Right atrium auricular region (tissue), 2 donors: ENCODE data around the gene OVOL2. TPM values are rescaled to one million over a fixed set of nuclear protein-coding genes. Genes with fewer than 3 reads are reported as not detected.
"Not testable (repeated sequence)": the region's sequence is repeated elsewhere in the genome, so short reads cannot be mapped to it uniquely, and the experiment has no call there.

Experiments
- DNase-seq: peaks from one replicate; pipeline ENCODE4 v3.0.0-alpha.2; 2019; ENCODE audit warnings: low spot score
- H3K27ac ChIP-seq, 2 donors: fragments of 200-600 bp; sonication (generic); 1 replicate in 1 of 2; 2 replicates in 1 of 2; pipeline ENCODE4 v1.5.1; 2016 to 2019
- H3K27me3 ChIP-seq, 2 donors: fragments of 200-600 bp; sonication (generic); one replicate each; pipeline versions ENCODE4 v1.5.1 to v1.6.0; 2017 to 2019
- H3K36me3 ChIP-seq: fragments of 200-600 bp; sonication (generic); one replicate; pipeline ENCODE4 v1.5.1; 2016
- H3K4me1 ChIP-seq, 2 donors: fragments of 200-600 bp; sonication (generic); one replicate each; pipeline versions ENCODE4 v1.5.1 to v1.6.0; 2017 to 2019
- H3K4me3 ChIP-seq, 2 donors: fragments of 200-600 bp; sonication (generic); 1 replicate in 1 of 2; 2 replicates in 1 of 2; pipeline ENCODE4 v1.5.1; 2017 to 2019; ENCODE audit warnings: mild to moderate bottlenecking in 1 of 2, moderate library complexity in 1 of 2
- H3K9me3 ChIP-seq, 2 donors: fragments of 200-600 bp; sonication (generic); one replicate each; pipeline ENCODE4 v1.5.1; 2019
- CTCF ChIP-seq, 2 donors: fragments of 200-600 bp; sonication (generic); IDR thresholded peaks; one replicate each; pipeline ENCODE4 v1.5.1; 2019; ENCODE audit warnings: antibody characterized with exemption in 2 of 2
- total RNA-seq, 2 donors: library from RNA; depleted of rRNA; stranded (reverse); fragments of >200 nt; gene quantifications; one replicate each; pipeline ENCODE4 v1.1.0, GENCODE V29; 2016

The OVOL2 gene
- total RNA-seq, 2 donors from 2014 or later: not detected

GRCh38 chr20:18030020-18030419, 27.7 kb downstream of the OVOL2 start:
- Histone ChIP-seq H3K27me3 (no peaks in the 10 kb centered on the region), H3K4me3 (no peak overlapping the region), H3K27ac (no peak overlapping the region), H3K4me1 (no peaks in the 10 kb centered on the region), H3K36me3 (no peaks in the 10 kb centered on the region), H3K9me3 (no peaks in the 10 kb centered on the region)
- TF ChIP-seq CTCF (IDR thresholded peaks at IDR 0.05): no peak
- no peak for DNase-seq

- not testable (repeated sequence) for H3K36me3 ChIP-seq, H3K4me3 ChIP-seq, H3K27me3 ChIP-seq, H3K9me3 ChIP-seq, DNase-seq, H3K27ac ChIP-seq, H3K4me1 ChIP-seq
Observed at GRCh38 chr20:18027011-18027410, 30.7 kb downstream of the OVOL2 start.

- no peaks in the 10 kb centered on the region for H3K9me3 ChIP-seq
- H3K36me3 ChIP-seq: no peaks in the 10 kb centered on the region
- H3K4me3 ChIP-seq: no peak overlapping the region
- no peak for DNase-seq
- H3K4me1 ChIP-seq: no peaks in the 10 kb centered on the region
- H3K27me3 ChIP-seq: no peaks in the 10 kb centered on the region
- H3K27ac ChIP-seq: no peak overlapping the region
- no peak for TF ChIP-seq CTCF (IDR thresholded peaks at IDR 0.05)
Observed at GRCh38 chr20:18024606-18025127, 33.0 kb downstream of the OVOL2 start.

GRCh38 chr20:18020931-18021330, 36.8 kb downstream of the OVOL2 start:
- no peak for DNase-seq
- no peak for TF ChIP-seq CTCF (IDR thresholded peaks at IDR 0.05)
- no peaks in the 10 kb centered on the region for H3K27me3 ChIP-seq

GRCh38 chr20:18019068-18019467, 38.6 kb downstream of the OVOL2 start:
- no peak overlapping the region for H3K4me3 ChIP-seq
- H3K9me3 ChIP-seq: no peaks in the 10 kb centered on the region
- peak in 1 of 2 donors; percentile 21 for TF ChIP-seq CTCF (IDR thresholded peaks at IDR 0.05)
- H3K4me1 ChIP-seq: no peaks in the 10 kb centered on the region
- no peaks in the 10 kb centered on the region for H3K36me3 ChIP-seq
- DNase-seq: no peak
- H3K27me3 ChIP-seq: no peaks in the 10 kb centered on the region
- no peak overlapping the region for H3K27ac ChIP-seq

More at GRCh38 chr20:18020931-18021330, 36.8 kb downstream of the OVOL2 start:
- Histone ChIP-seq H3K9me3 (no peaks in the 10 kb centered on the region), H3K27ac (no peak overlapping the region), H3K36me3 (no peaks in the 10 kb centered on the region), H3K4me1 (no peaks in the 10 kb centered on the region), H3K4me3 (no peak overlapping the region)

- no peak for DNase-seq
- Histone ChIP-seq H3K4me1 (no peaks in the 10 kb centered on the region), H3K4me3 (no peak overlapping the region), H3K27ac (no peak overlapping the region), H3K9me3 (no peaks in the 10 kb centered on the region), H3K27me3 (no peaks in the 10 kb centered on the region), H3K36me3 (no peaks in the 10 kb centered on the region)
- no peak for TF ChIP-seq CTCF (IDR thresholded peaks at IDR 0.05)
Observed at GRCh38 chr20:18018100-18018499, 39.6 kb downstream of the OVOL2 start.
